ENCODE data around the gene ERO1A. TPM values are rescaled to one million over a fixed set of nuclear protein-coding genes. Genes with fewer than 3 reads are reported as not detected.

The ERO1A gene
- total and polyA plus RNA-seq, 2 of the 4 experiments (the other 2 are of a cell fraction), result 29.7 to 44.6 TPM

DNA sequence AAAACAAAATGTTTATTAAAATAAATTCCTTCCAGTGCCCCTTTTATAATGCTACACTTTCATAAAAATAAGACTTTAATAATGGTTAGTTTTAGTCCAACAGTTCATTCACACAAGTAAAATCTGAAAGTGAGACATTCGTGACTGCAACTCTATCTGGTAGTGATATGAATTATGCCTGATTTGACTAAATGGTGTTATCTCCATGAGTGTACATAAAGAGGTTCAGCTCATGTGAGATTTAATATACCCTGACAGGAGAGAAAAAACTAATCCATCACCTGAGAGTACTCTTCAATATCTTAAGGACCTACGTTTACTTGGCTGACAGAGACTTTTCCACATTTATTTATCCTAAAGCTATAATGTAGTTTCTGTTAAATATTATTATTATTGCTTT is 34.0 kb downstream of the ERO1A start:
- no peak overlapping the region for H3K4ac ChIP-seq (ENCODE audit: low read depth, low read length)
- H3K9me3 ChIP-seq (ENCODE audit: control insufficient read depth, insufficient read depth, low read length), result no peaks in the 10 kb centered on the region
- H3K56ac ChIP-seq (ENCODE audit: extremely low read depth, insufficient read depth, low read length), result no peak overlapping the region
- no peak overlapping the region for H2BK120ac ChIP-seq (ENCODE audit: low read depth, low read length)
- H4K91ac ChIP-seq (ENCODE audit: insufficient read depth, low read depth, low read length), result no peak overlapping the region
- H4K20me1 ChIP-seq (ENCODE audit: insufficient read depth, low read length), result no peaks in the 10 kb centered on the region
- H3K27ac ChIP-seq (ENCODE audit: insufficient read depth, low read length), result no peak overlapping the region
- CTCF ChIA-PET, result no interaction called here
- no peak overlapping the region for H4K8ac ChIP-seq (ENCODE audit: low read depth in 2 of 2, low read length in 2 of 2)
- 0 out of 2 replicates have a peak, but pooled peaks cover 4% of the 10 kb centered on the region for H3K9me1 ChIP-seq (ENCODE audit: insufficient read depth, low read length)
- BruUV-seq (replicated peaks), result no TSS peak
- dilution Hi-C loops (cut with HindIII; ENCODE audit: low sequenced_read_pairs, unreplicated experiment), result no loop called here
- H3K18ac ChIP-seq (ENCODE audit: low read depth, low read length), result no peak overlapping the region
- POLR2A ChIA-PET (ENCODE audit: unreplicated experiment), result no interaction called here
- H3K9ac ChIP-seq (ENCODE audit: low read depth, low read length), result no peak overlapping the region
- H3K4me2 ChIP-seq (ENCODE audit: low read depth, low read length), result no peak overlapping the region
- TF ChIP-seq RCOR1 (IDR thresholded peaks at IDR 0.05; ENCODE audit: insufficient replicate concordance, low read length), result no peak
- no peak for TF ChIP-seq MXI1 (IDR thresholded peaks at IDR 0.05; ENCODE audit: borderline replicate concordance, low read depth, low read length)
- in situ Hi-C loops (cut with MboI; ENCODE audit: low sequenced_read_pairs), result no loop called here
- no peak overlapping the region for H2BK20ac ChIP-seq (ENCODE audit: low read depth, low read length)
- H2AFZ ChIP-seq (replicated peaks; ENCODE audit: low read length, poor library complexity), result no peak overlapping the region
- no peak overlapping the region for H4K5ac ChIP-seq (ENCODE audit: low read depth, low read length)
- H3K27me3 ChIP-seq (ENCODE audit: control insufficient read depth, insufficient read depth, low read length), result no peaks in the 10 kb centered on the region
- WGBS, 2 experiments (ENCODE audit: extremely low coverage in 2 of 2, insufficient read length in 1 of 2), result no CpG with 5 or more reads among the region's 2 CpGs
- H2BK5ac ChIP-seq (ENCODE audit: low read depth, low read length, poor library complexity, severe bottlenecking), result no peak overlapping the region
- intact Hi-C loops (cut with micrococcal nuclease), result loop anchor here (5.0 kb wide), 1 partner anchor 39 kb away; no protein-coding TSS in a partner anchor
- no peak overlapping the region for H3K23ac ChIP-seq (ENCODE audit: low read depth, low read length)
- H3K36me3 ChIP-seq (ENCODE audit: control insufficient read depth, insufficient read depth, low read length), result peaks cover 10% of the 10 kb centered on the region
- H3K4me3 ChIP-seq (ENCODE audit: insufficient read depth, low read depth, low read length), result no peak overlapping the region
- no peaks in the 10 kb centered on the region for H3K4me1 ChIP-seq (ENCODE audit: control insufficient read depth, insufficient read depth, low read length)
- ATAC-seq (ENCODE audit: low read depth) (no peak), DNase-seq (no peak)
- no peak overlapping the region for H2AK9ac ChIP-seq (replicated peaks; ENCODE audit: low read depth, low read length, poor library complexity)
- H2BK15ac ChIP-seq (ENCODE audit: low read depth, low read length), result no peak overlapping the region
- no peak overlapping the region for H2AK5ac ChIP-seq (ENCODE audit: low read depth, low read length)
- H3K79me1 ChIP-seq (ENCODE audit: low read depth in 1 of 2, low read length in 2 of 2), result peaks cover 5 to 9% of the 10 kb centered on the region in 2 experiments; a peak in 2 of 4 replicates
- no peak overlapping the region for H3K14ac ChIP-seq (replicated peaks; ENCODE audit: low read depth, low read length)
